ENCODE data around the gene SPG7. TPM values are rescaled to one million over a fixed set of nuclear protein-coding genes. Genes with fewer than 3 reads are reported as not detected.

Gene SPG7
- total and polyA plus RNA-seq, 9 of the 15 experiments (the other 6 are each of a cell fraction or from before 2014, with no cell fraction given): 5.8 to 89.1 (median 49.4) TPM

DNA sequence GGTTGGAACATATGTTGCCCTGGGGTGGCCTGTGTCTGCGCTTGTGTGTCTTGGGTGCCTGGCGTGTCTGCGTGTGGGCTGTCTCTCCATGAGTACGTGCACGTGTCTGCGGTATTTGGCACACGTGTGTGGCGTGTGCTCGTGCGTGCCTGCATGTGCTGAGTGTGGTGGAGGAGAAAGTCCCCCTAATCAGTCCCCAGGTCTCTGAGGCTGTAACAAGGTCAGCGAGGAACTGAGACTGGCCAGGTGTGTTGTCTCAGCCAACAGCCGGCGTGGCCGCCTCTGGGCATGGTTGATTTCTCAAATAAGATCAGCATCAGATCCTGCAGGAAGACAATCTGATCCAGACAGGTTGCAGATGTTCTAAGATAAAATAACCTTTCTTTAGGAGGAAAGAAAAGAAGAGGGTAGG is 63.9 kb downstream of the SPG7 start:
- ATAC-seq (no peak), FAIRE-seq (no peak), DNase-seq (ENCODE audit: extremely low read depth in 1 of 4, low spot score in 3 of 4) (no peak)
- 69% methylated on average over 13 of the region's 14 CpGs for WGBS (ENCODE audit: insufficient coverage, low coverage, missing lambda C conversion rate)
- H2AFZ ChIP-seq (ENCODE audit: low read depth, low read length): no peak overlapping the region
- no peak for TF ChIP-seq ZNF41 (CRISPR knock-in tag; conservative IDR thresholded peaks at IDR 0.05)
- TF ChIP-seq ESRRA (IDR thresholded peaks at IDR 0.05; ENCODE audit: borderline replicate concordance, low read depth): no peak
- TF ChIP-seq CBFA2T3 (IDR thresholded peaks at IDR 0.05): 0 out of 2 replicates have a peak, but pooled peaks have one; percentile 32
- TF ChIP-seq CBFA2T2 (conservative IDR thresholded peaks at IDR 0.05): 0 out of 2 replicates have a peak, but pooled peaks have one; percentile 16
- no peaks in the 10 kb centered on the region for H3K27me3 ChIP-seq (ENCODE audit: control insufficient read depth in 2 of 2, insufficient read depth in 2 of 2, low read length in 2 of 2)
- POLR2A ChIA-PET: interaction anchor here (0.6 to 1.3 kb wide), 4 partner anchors 8 to 305 kb away, joined by 3 to 6 read pairs (median 4); no protein-coding TSS in a partner anchor
- peaks cover 1% of the 10 kb centered on the region; the same call in 1 of the 3 replicates for H3K36me3 ChIP-seq (ENCODE audit: control insufficient read depth, insufficient read depth, low read length)
- H3K4me2 ChIP-seq (ENCODE audit: insufficient read depth, low read length): no peak overlapping the region
- H3K9me3 ChIP-seq (replicated peaks; ENCODE audit: control insufficient read depth, insufficient read depth, low read depth, low read length): no peaks in the 10 kb centered on the region
- in situ Hi-C loops (cut with MboI): no loop called here
- peaks cover 4% of the 10 kb centered on the region for H3K9me1 ChIP-seq (ENCODE audit: control insufficient read depth, insufficient read depth, low read length)
- no peak overlapping the region for H3K27ac ChIP-seq (ENCODE audit: extremely low read depth, low read depth, low read length)
- H3K79me2 ChIP-seq (ENCODE audit: control insufficient read depth, insufficient read depth, low read length): peaks cover 19% of the 10 kb centered on the region
- CTCF ChIA-PET (ENCODE audit: low intra/inter-chr PET ratio): no interaction called here
- H3K4me3 ChIP-seq: no peak overlapping the region
- no TSS peak for BruUV-seq (replicated peaks)
- peaks cover 5 to 74% of the 10 kb centered on the region in 2 experiments for H3K4me1 ChIP-seq (replicated peaks in 1 of 2; ENCODE audit: control insufficient read depth in 2 of 2, insufficient read depth in 2 of 2, low read length in 2 of 2)
- intact Hi-C loops (cut with micrococcal nuclease): loop anchor here (10.0 kb wide), 1 partner anchor 73 kb away; no protein-coding TSS in a partner anchor
- H3K9ac ChIP-seq (ENCODE audit: insufficient read depth in 1 of 2, low read depth in 2 of 2, low read length in 2 of 2): peak overlapping the region in 1 of 2 experiments; percentile 38; a peak in 2 of 4 replicates
- H4K20me1 ChIP-seq (replicated peaks; ENCODE audit: control insufficient read depth, insufficient read depth, low read length): 0 out of 2 replicates have a peak, but pooled peaks cover 5% of the 10 kb centered on the region

- Histone ChIP-seq H3K36me3 (ENCODE audit: control insufficient read depth, insufficient read depth, low read length) (peaks cover 7% of the 10 kb centered on the region; the same call in 1 of the 3 replicates), H2AFZ (ENCODE audit: low read depth, low read length) (0 out of 2 replicates have a peak overlapping the region, but pooled peaks have one; percentile 5), H3K27ac (ENCODE audit: extremely low read depth, low read depth, low read length) (no peak overlapping the region), H3K4me2 (ENCODE audit: insufficient read depth, low read length) (no peak overlapping the region), H3K9me1 (ENCODE audit: control insufficient read depth, insufficient read depth, low read length) (peaks cover 4% of the 10 kb centered on the region), H3K27me3 (ENCODE audit: control insufficient read depth in 2 of 2, insufficient read depth in 2 of 2, low read length in 2 of 2) (no peaks in the 10 kb centered on the region), H3K4me1 (replicated peaks in 1 of 2; ENCODE audit: control insufficient read depth in 2 of 2, insufficient read depth in 2 of 2, low read length in 2 of 2) (peaks cover 5 to 76% of the 10 kb centered on the region in 2 experiments), H3K4me3 (no peak overlapping the region), H3K79me2 (ENCODE audit: control insufficient read depth, insufficient read depth, low read length) (peaks cover 24% of the 10 kb centered on the region), H4K20me1 (replicated peaks; ENCODE audit: control insufficient read depth, insufficient read depth, low read length) (0 out of 2 replicates have a peak, but pooled peaks cover 2% of the 10 kb centered on the region), H3K9me3 (replicated peaks; ENCODE audit: control insufficient read depth, insufficient read depth, low read depth, low read length) (no peaks in the 10 kb centered on the region), H3K9ac (ENCODE audit: insufficient read depth in 1 of 2, low read depth in 2 of 2, low read length in 2 of 2) (peak overlapping the region in 1 of 2 experiments; percentile 75; a peak in 1 of 4 replicates)
- in situ Hi-C loops (cut with MboI): no loop called here
- CTCF ChIA-PET (ENCODE audit: low intra/inter-chr PET ratio): no interaction called here
- ATAC-seq: no peak
- POLR2A ChIA-PET: interaction anchor here (0.6 to 1.3 kb wide), 4 partner anchors 9 to 305 kb away, joined by 3 to 6 read pairs (median 4); no protein-coding TSS in a partner anchor
- FAIRE-seq: no peak
- no peak for DNase-seq (ENCODE audit: extremely low read depth in 1 of 4, low spot score in 3 of 4)
- intact Hi-C loops (cut with micrococcal nuclease): loop anchor here (10.0 kb wide), 1 partner anchor 72 kb away; no protein-coding TSS in a partner anchor
- no TSS peak for BruUV-seq (replicated peaks)
- WGBS (ENCODE audit: insufficient coverage, low coverage, missing lambda C conversion rate): 72% methylated on average over 18 of the region's 19 CpGs
- TF ChIP-seq HOXB6 (CRISPR knock-in tag; IDR thresholded peaks at IDR 0.05; ENCODE audit: borderline replicate concordance): no peak
- no peak for TF ChIP-seq BCOR (IDR thresholded peaks at IDR 0.05)
- TF ChIP-seq KAT7 (CRISPR knock-in tag; IDR thresholded peaks at IDR 0.05; ENCODE audit: borderline replicate concordance): no peak
- TF ChIP-seq POLR2G (IDR thresholded peaks at IDR 0.05; ENCODE audit: low read depth, low read length): no peak
- no peak for TF ChIP-seq HNRNPL (IDR thresholded peaks at IDR 0.05; ENCODE audit: low read depth, low read length)
- TF ChIP-seq, protein P1, sequence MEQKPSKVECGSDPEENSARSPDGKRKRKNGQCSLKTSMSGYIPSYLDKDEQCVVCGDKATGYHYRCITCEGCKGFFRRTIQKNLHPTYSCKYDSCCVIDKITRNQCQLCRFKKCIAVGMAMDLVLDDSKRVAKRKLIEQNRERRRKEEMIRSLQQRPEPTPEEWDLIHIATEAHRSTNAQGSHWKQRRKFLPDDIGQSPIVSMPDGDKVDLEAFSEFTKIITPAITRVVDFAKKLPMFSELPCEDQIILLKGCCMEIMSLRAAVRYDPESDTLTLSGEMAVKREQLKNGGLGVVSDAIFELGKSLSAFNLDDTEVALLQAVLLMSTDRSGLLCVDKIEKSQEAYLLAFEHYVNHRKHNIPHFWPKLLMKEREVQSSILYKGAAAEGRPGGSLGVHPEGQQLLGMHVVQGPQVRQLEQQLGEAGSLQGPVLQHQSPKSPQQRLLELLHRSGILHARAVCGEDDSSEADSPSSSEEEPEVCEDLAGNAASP (IDR thresholded peaks at IDR 0.05): no peak
- no peak for TF ChIP-seq DDX20 (tag; IDR thresholded peaks at IDR 0.05; ENCODE audit: low read depth)
- no peak for TF ChIP-seq TAF9B (IDR thresholded peaks at IDR 0.05; ENCODE audit: partially characterized antibody)
- no peak for TF ChIP-seq ZNF146 (CRISPR knock-in tag; IDR thresholded peaks at IDR 0.05; ENCODE audit: unreplicated experiment)
Measured at GRCh38 chr16:89572485-89573205, 64.4 kb downstream of the SPG7 start.
